B cell (primary cell): ENCODE data around the gene LCOR. TPM values are rescaled to one million over a fixed set of nuclear protein-coding genes. Genes with fewer than 3 reads are reported as not detected.

ENCODE experiments used
- ATAC-seq: fragments of 200-7000 bp; cut with Tn5 transposase; one replicate; pipeline ENCODE4 v1.10.0; 2021; ENCODE audit warnings: low read depth, mild to moderate bottlenecking, moderate number of reproducible peaks, moderate library complexity
- CTCF ChIA-PET: fragments of 350-600 bp; sonication (Branson Sonifier 250); formaldehyde crosslinking; loops from one replicate; lab custom pipeline; 2021; ENCODE audit warnings: antibody characterized with exemption, inconsistent platforms; lab: Charles Lee
- POLR2A ChIA-PET: fragments of 350-600 bp; sonication (Branson Sonifier 250); formaldehyde crosslinking; loops from one replicate; lab custom pipeline; 2021; ENCODE audit warnings: antibody characterized with exemption; lab: Charles Lee
- DNase-seq: peaks from one replicate; pipeline ENCODE4 v3.0.0; 2013
- H2AFZ ChIP-seq: 2 replicates; pipeline ENCODE4 v1.6.1; 2012; ENCODE audit warnings: mild to moderate bottlenecking, low read depth, low read length; ENCODE audit not compliant: insufficient read depth, poor library complexity, severe bottlenecking
- H3K27ac ChIP-seq, 2 donors: 1 replicate in 1 of 2; 2 replicates in 1 of 2; pipeline ENCODE4 v1.5.1; 2012 to 2013; ENCODE audit warnings: low read length in 2 of 2, mild to moderate bottlenecking in 2 of 2, moderate library complexity in 1 of 2
- H3K27me3 ChIP-seq, 4 experiments: fragments of 200-600 bp in 1 of 4; sonication (generic) in 1 of 4; replicated peaks in 1 of 4; 1 replicate in 2 of 4; 2 replicates in 2 of 4; pipeline versions ENCODE4 v1.6.1 to v1.7.0; 2013 to 2016; ENCODE audit warnings: low read length in 3 of 4, mild to moderate bottlenecking in 2 of 4, mixed read lengths in 1 of 4, moderate library complexity in 1 of 4; ENCODE audit not compliant: insufficient read depth in 4 of 4, control insufficient read depth in 3 of 4; ENCODE audit errors: control extremely low read depth in 1 of 4
- H3K36me3 ChIP-seq, 2 experiments: replicated peaks in 1 of 2; 1 replicate in 1 of 2; 2 replicates in 1 of 2; pipeline versions ENCODE4 v1.6.1 to v1.7.1; 2013; ENCODE audit warnings: low read length in 1 of 2; ENCODE audit not compliant: insufficient read depth in 2 of 2, control insufficient read depth in 1 of 2; ENCODE audit errors: control extremely low read depth in 1 of 2, extremely low read depth in 1 of 2
- H3K4me1 ChIP-seq, 2 donors: fragments of 200-600 bp in 1 of 2; sonication (generic) in 1 of 2; 1 replicate in 1 of 2; 2 replicates in 1 of 2; pipeline versions ENCODE4 v1.5.1 to v1.6.1; 2013 to 2017; ENCODE audit warnings: low read length in 2 of 2; ENCODE audit not compliant: control insufficient read depth in 2 of 2, insufficient read depth in 2 of 2
- H3K4me2 ChIP-seq: replicated peaks from 2 replicates; pipeline ENCODE3; 2012; ENCODE audit warnings: mild to moderate bottlenecking, low read depth, low read length; ENCODE audit not compliant: poor library complexity, severe bottlenecking
- H3K4me3 ChIP-seq, 5 experiments: fragments of 200-600 bp in 1 of 5; sonication (generic) in 1 of 5; 1 replicate in 3 of 5; 2 replicates in 2 of 5; pipeline versions ENCODE4 v1.5.1 to v1.7.0; 2011 to 2016; ENCODE audit warnings: low read length in 4 of 5, mild to moderate bottlenecking in 4 of 5, low read depth in 2 of 5, control low read depth in 1 of 5, moderate library complexity in 1 of 5; ENCODE audit not compliant: insufficient read depth in 1 of 5; ENCODE audit errors: control extremely low read depth in 1 of 5, extremely low read depth in 1 of 5
- H3K79me2 ChIP-seq: fragments of 200-600 bp; sonication (generic); one replicate; pipeline ENCODE4 v1.6.0; 2016; ENCODE audit warnings: low read length; ENCODE audit not compliant: control insufficient read depth, insufficient read depth
- H3K9ac ChIP-seq: fragments of 200-600 bp; sonication (generic); 2 replicates; pipeline ENCODE4 v1.6.1; 2017; ENCODE audit warnings: mild to moderate bottlenecking, low read length, moderate library complexity
- H3K9me3 ChIP-seq, 3 donors: one replicate each; pipeline versions ENCODE4 v1.6.1 to v1.7.1; 2013; ENCODE audit warnings: low read length in 2 of 3; ENCODE audit not compliant: control insufficient read depth in 2 of 3, insufficient read depth in 1 of 3; ENCODE audit errors: control extremely low read depth in 1 of 3
- H4K20me1 ChIP-seq: 2 replicates; pipeline ENCODE4 v1.6.0; 2012; ENCODE audit warnings: mild to moderate bottlenecking, low read length; ENCODE audit not compliant: insufficient read depth, control insufficient read depth, poor library complexity, severe bottlenecking
- H3K27ac Mint-ChIP-seq: one replicate; pipeline ENCODE4 v1.8.0; 2021; ENCODE audit warnings: mixed read lengths
- H3K27me3 Mint-ChIP-seq: one replicate; pipeline ENCODE4 v1.8.0; 2021; ENCODE audit warnings: mixed read lengths
- H3K4me1 Mint-ChIP-seq: one replicate; pipeline ENCODE4 v1.8.0; 2021; ENCODE audit warnings: mixed read lengths
- H3K4me3 Mint-ChIP-seq: one replicate; pipeline ENCODE4 v1.8.0; 2021; ENCODE audit warnings: mixed read lengths
- H3K9me3 Mint-ChIP-seq: one replicate; pipeline ENCODE4 v1.8.0; 2022; ENCODE audit warnings: mixed read lengths; ENCODE audit not compliant: insufficient read depth
- CTCF ChIP-seq: fragments of 200-600 bp; IDR thresholded peaks from one replicate; pipeline ENCODE4 v1.8.0; 2022; ENCODE audit warnings: antibody characterized with exemption, mild to moderate bottlenecking
- EZH2 ChIP-seq: IDR thresholded peaks from 2 replicates; pipeline ENCODE4 v1.6.1; 2012; ENCODE audit warnings: borderline replicate concordance, low read depth, mild to moderate bottlenecking, moderate library complexity, low read length; ENCODE audit not compliant: insufficient read depth, poor library complexity, severe bottlenecking
- WGBS: methylation state at CpG from one replicate; pipeline ENCODE4 v1.1.5; 2013; ENCODE audit warnings: missing lambda C conversion rate; ENCODE audit not compliant: insufficient coverage; 5-methylcytosine and 5-hydroxymethylcytosine counted together
- intact Hi-C: fragments of 100-400 bp; cut with micrococcal nuclease; formaldehyde crosslinking; loops from one replicate; pipeline ENCODE4 v1.10.0; 2022
- polyA plus RNA-seq: library from polyadenylated mRNA; depleted of rRNA; stranded (reverse); fragments of >200 nt; gene quantifications from 2 replicates; pipeline ENCODE4 v1.2.3, GENCODE V29; 2012
- total RNA-seq, 2 donors: library from RNA; stranded (reverse); fragments of 120-200 nt in 1 of 2; gene quantifications; 1 replicate in 1 of 2; 2 replicates in 1 of 2; pipeline versions ENCODE4 v1.2.3 to v1.2.4, GENCODE V29; 2013 to 2022

Gene LCOR
- total and polyA plus RNA-seq, 2 donors (not counting 1 experiment from before 2014, with no cell fraction given) = 5.1 to 70.0 TPM

DNA sequence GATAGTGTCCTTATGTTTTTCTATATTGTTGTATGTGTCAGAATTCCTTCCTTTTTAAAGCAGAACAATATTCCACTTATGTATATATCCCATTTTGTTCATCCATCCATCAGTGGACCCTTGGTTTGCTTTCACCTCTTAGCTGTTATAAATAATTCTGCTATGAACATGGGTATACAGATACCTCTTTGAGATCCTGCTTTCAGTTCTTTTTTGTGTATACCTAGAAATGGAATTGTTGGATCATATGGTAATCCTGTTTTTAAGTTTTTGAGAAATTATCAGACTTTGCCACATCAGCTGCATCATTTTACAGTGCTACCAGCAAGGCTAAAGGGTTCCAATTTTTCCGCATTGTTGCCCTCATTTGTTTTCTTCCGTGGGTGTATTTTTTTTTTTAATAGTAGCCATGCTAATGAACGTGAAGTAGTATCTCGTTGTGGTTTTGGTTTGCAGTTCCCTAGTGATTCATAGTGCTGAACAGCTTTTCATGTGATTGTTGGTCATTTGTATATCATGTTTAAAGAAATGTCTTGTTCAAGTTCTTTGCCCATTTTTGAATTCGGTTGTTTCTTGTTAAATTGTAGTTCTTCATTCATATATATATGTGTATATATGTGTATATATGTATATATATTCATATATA lies 87.8 kb downstream of the LCOR start:
- H3K27me3 ChIP-seq = no peaks in the 10 kb centered on the region
- Mint-ChIP-seq H3K4me3 (peak overlapping the region; percentile 53), H3K9me3 (no peaks in the 10 kb centered on the region), H3K27ac (peak overlapping the region; percentile 7), H3K4me1 (peaks cover 38% of the 10 kb centered on the region), H3K27me3 (no peaks in the 10 kb centered on the region)
- peaks cover 62% of the 10 kb centered on the region for H3K79me2 ChIP-seq
- ATAC-seq = peak; percentile 36
- no peak overlapping the region for H3K4me3 ChIP-seq
- peaks cover 0 to 4% (median 1%) of the 10 kb centered on the region in 3 donors for H3K9me3 ChIP-seq
- H3K4me2 ChIP-seq = peak overlapping the region; percentile 41
- no peak overlapping the region for H3K27ac ChIP-seq
- peaks cover 7 to 10% of the 10 kb centered on the region in 2 donors for H3K4me1 ChIP-seq
- ChIA-PET POLR2A (interaction anchor here (0.7 kb wide), 1 partner anchor 156 kb away, joined by 3 read pairs; no protein-coding TSS in a partner anchor), CTCF (no interaction called here)
- peaks cover 41% of the 10 kb centered on the region for H4K20me1 ChIP-seq
- intact Hi-C loops = no loop called here
- H2AFZ ChIP-seq = no peak overlapping the region
- peaks cover 8 to 19% of the 10 kb centered on the region in 2 experiments for H3K36me3 ChIP-seq
- TF ChIP-seq EZH2 (no peak), CTCF (no peak)
- DNase-seq = peak; percentile 25
- WGBS = 42% methylated on average over 2 of the region's 5 CpGs
- H3K9ac ChIP-seq = no peak overlapping the region

GRCh38 chr10:96921655-96922054 lies 89.6 kb downstream of the LCOR start:
- Histone ChIP-seq H3K4me3 (no peak overlapping the region), H3K79me2 (peaks cover 69% of the 10 kb centered on the region), H3K9me3 (peaks cover 0 to 4% (median 1%) of the 10 kb centered on the region in 3 donors), H3K9ac (no peak overlapping the region), H3K4me2 (no peak overlapping the region), H3K36me3 (peaks cover 8 to 12% of the 10 kb centered on the region in 2 experiments), H4K20me1 (peaks cover 49% of the 10 kb centered on the region), H3K27me3 (no peaks in the 10 kb centered on the region), H2AFZ (no peak overlapping the region), H3K27ac (no peak overlapping the region), H3K4me1 (peaks cover 7 to 10% of the 10 kb centered on the region in 2 donors)
- intact Hi-C loops = no loop called here
- ChIA-PET POLR2A (no interaction called here), CTCF (interaction anchor here (1.6 to 1.8 kb wide), 2 partner anchors 10 to 104 kb away, joined by 5 to 8 read pairs; no protein-coding TSS in a partner anchor)
- H3K27ac Mint-ChIP-seq = no peak overlapping the region
- no peaks in the 10 kb centered on the region for H3K27me3 Mint-ChIP-seq
- H3K4me1 Mint-ChIP-seq = peaks cover 38% of the 10 kb centered on the region
- 40% methylated on average over 3 of the region's 4 CpGs for WGBS
- no peak overlapping the region for H3K4me3 Mint-ChIP-seq
- DNase-seq (no peak), ATAC-seq (no peak)
- H3K9me3 Mint-ChIP-seq = no peaks in the 10 kb centered on the region
- no peak for TF ChIP-seq EZH2
- no peak for TF ChIP-seq CTCF
